Pancreas (tissue), 10 donors: ENCODE results near the gene HIKESHI. TPM values are rescaled to one million over a fixed set of nuclear protein-coding genes. Genes with fewer than 3 reads are reported as not detected.
"Not testable (repeated sequence)": the region's sequence is repeated elsewhere in the genome, so short reads cannot be mapped to it uniquely, and the experiment has no call there.

Experiments
- ATAC-seq, 4 donors: fragments of 200-7000 bp; cut with Tn5 transposase; one replicate each; pipeline versions ENCODE4 v1.8.0 to v1.9.1; 2020; ENCODE audit warnings: mild to moderate bottlenecking in 4 of 4, moderate library complexity in 4 of 4
- DNase-seq, 6 donors: peaks; one replicate each; pipeline ENCODE4 v3.0.0-alpha.2; 2020
- FAIRE-seq: peaks from 2 replicates; lab custom pipeline; 2012; peaks lifted over from hg19 to GRCh38; lab: Jason Lieb, UNC
- H3K27ac ChIP-seq, 4 donors: fragments of 200-600 bp; sonication (generic); 1 replicate in 3 of 4; 2 replicates in 1 of 4; pipeline versions ENCODE4 v1.5.0 to v1.8.0; 2020
- H3K27me3 ChIP-seq, 4 donors: fragments of 200-600 bp; one replicate each; pipeline ENCODE4 v1.8.0; 2021
- H3K36me3 ChIP-seq, 3 donors: fragments of 200-600 bp; sonication (generic) in 1 of 3; one replicate each; pipeline versions ENCODE4 v1.5.0 to v1.8.0; 2020 to 2021
- H3K4me1 ChIP-seq, 3 donors: fragments of 200-600 bp; one replicate each; pipeline ENCODE4 v1.8.0; 2021
- H3K4me3 ChIP-seq, 4 donors: fragments of 200-600 bp; sonication (generic) in 2 of 4; one replicate each; pipeline versions ENCODE4 v1.5.0 to v1.8.0; 2020 to 2021
- H3K9me3 ChIP-seq, 4 donors: fragments of 200-600 bp; one replicate each; pipeline ENCODE4 v1.8.0; 2021
- CTCF ChIP-seq, 4 donors: fragments of 200-600 bp; sonication (generic) in 3 of 4; IDR thresholded peaks; one replicate each; pipeline versions ENCODE4 v1.5.0 to v1.8.0; 2021; ENCODE audit warnings: antibody characterized with exemption in 4 of 4
- WGBS, 2 donors: extraction: QIAGEN DNeasy Blood & Tissue Kit; methylation state at CpG; one replicate each; pipeline ENCODE4 v1.1.7; 2013; 5-methylcytosine and 5-hydroxymethylcytosine counted together
- intact Hi-C, 3 donors: fragments of 100-400 bp; cut with DNase I; formaldehyde crosslinking; loops; one replicate each; pipeline versions ENCODE4 v1.11.1 to v1.14.2; 2022
- polyA plus RNA-seq, 2 donors: library from polyadenylated mRNA; stranded (reverse); fragments of 200-250 nt; gene quantifications; one replicate each; pipeline ENCODE4 v1.2.3, GENCODE V29; 2013
- total RNA-seq, 6 donors: library from RNA; stranded (reverse); fragmentation: NEBNext Ultra II Directional in 4 of 6; extraction: Animal tissue kit (Norgen Biotek cat#: 25700) in 4 of 6; gene quantifications; one replicate each; pipeline versions ENCODE4 v1.2.1 to v1.2.4, GENCODE V29; 2021 to 2023
- donor health status: healthy with polysubstance abuse.
- donor health status: DM: no; HTN: no; CAD: no; lungs with moderate emphysema.
- donor health status: DM: no; HTN: no; CAD: no.
- donor health status: control.
- donor health status: control.
- donor health status: Bipolar disorder and iron deficiency.
- donor health status: DM: yes; HTN: yes; CAD: no.
- donor health status: DM: no; HTN: no; CAD: no.
- donor health status: DM: no; HTN: no; CAD: no.
- donor health status: DM: yes; HTN: yes; CAD: no.

HIKESHI gene
- total and polyA plus RNA-seq, 8 donors, result 7.8 to 22.5 (median 10.7) TPM

DNA sequence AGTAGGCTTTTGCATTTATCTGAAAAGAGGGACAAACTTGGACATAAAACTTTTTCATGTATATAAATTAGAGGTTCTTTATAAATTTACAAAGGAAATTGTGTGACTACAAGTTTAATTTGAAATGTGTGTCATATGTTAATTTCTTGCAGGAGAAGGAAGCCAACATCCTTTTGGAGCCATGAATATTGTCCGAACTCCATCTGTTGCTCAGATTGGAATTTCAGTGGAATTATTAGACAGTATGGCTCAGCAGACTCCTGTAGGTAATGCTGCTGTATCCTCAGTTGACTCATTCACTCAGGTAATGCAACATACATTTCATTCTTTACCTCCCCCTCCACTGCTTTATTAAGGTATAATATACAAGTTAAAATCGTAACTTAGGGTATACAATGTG lies 35.2 kb downstream of the HIKESHI start:
- FAIRE-seq, result no peak
- Histone ChIP-seq H3K27me3 (no peaks in the 10 kb centered on the region), H3K36me3 (peaks cover 0 to 15% (median 0%) of the 10 kb centered on the region in 3 donors), H3K4me1 (no peaks in the 10 kb centered on the region), H3K27ac (no peak overlapping the region), H3K4me3 (no peak overlapping the region), H3K9me3 (no peaks in the 10 kb centered on the region)
- 89 to 95% methylated on average over 2 of the region's 2 CpGs for WGBS, 2 donors
- TF ChIP-seq CTCF (IDR thresholded peaks at IDR 0.05), result no peak
- intact Hi-C loops, result no loop called here
- ATAC-seq, result no peak
- no peak for DNase-seq

- intact Hi-C loops, result no loop called here
- H3K36me3 ChIP-seq, result peaks cover 0 to 15% (median 0%) of the 10 kb centered on the region in 3 donors
- no peak for FAIRE-seq
- no peaks in the 10 kb centered on the region for H3K4me1 ChIP-seq
- ATAC-seq, result no peak
- no peak overlapping the region for H3K27ac ChIP-seq
- H3K27me3 ChIP-seq, result no peaks in the 10 kb centered on the region
- WGBS, 2 donors, result 88 to 96% methylated on average over 3 of the region's 3 CpGs
- DNase-seq, result no peak
- no peak for TF ChIP-seq CTCF (IDR thresholded peaks at IDR 0.05)
- H3K4me3 ChIP-seq, result no peak overlapping the region
- H3K9me3 ChIP-seq, result no peaks in the 10 kb centered on the region
These were observed 39.3 kb downstream of the HIKESHI start for GRCh38 chr11:86341382-86341781.

DNA sequence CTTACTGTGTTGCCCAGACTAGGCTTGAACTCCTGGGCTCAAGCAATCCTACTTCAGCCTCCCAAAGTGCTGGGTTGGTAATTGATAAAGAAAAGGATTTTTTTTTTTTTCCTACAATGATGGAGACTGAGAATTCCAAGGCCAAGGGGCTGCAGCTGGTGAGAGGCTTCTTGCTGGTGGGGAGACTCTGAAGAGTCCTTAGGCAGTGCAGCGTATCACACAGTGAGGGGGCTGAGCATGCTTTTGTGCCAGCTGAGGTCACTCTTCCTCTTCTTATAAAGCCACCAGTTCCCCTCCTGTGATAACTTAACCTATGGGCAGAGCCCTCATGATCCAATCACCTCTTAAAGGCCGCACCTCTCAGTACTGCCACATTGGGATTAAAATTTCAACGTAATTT lies 44.5 kb downstream of the HIKESHI start:
- no peak for TF ChIP-seq CTCF (IDR thresholded peaks at IDR 0.05)
- H3K36me3 ChIP-seq, result peaks cover 0 to 7% (median 0%) of the 10 kb centered on the region in 3 donors
- FAIRE-seq (no peak), ATAC-seq (no peak), DNase-seq (no peak)
- no peak overlapping the region for H3K4me3 ChIP-seq
- no peaks in the 10 kb centered on the region for H3K27me3 ChIP-seq
- H3K27ac ChIP-seq, result no peak overlapping the region
- 94 to 98% methylated on average over 3 of the region's 3 CpGs for WGBS, 2 donors
- H3K4me1 ChIP-seq, result no peaks in the 10 kb centered on the region
- intact Hi-C loops, result no loop called here
- H3K9me3 ChIP-seq, result no peaks in the 10 kb centered on the region

GRCh38 chr11:86355256-86355655 lies 53.2 kb downstream of the HIKESHI start:
- intact Hi-C loops, result no loop called here
- 68 to 81% methylated on average over 4 of the region's 4 CpGs for WGBS, 2 donors

GRCh38 chr11:86357412-86357811 lies 55.4 kb downstream of the HIKESHI start:
- H3K27me3 ChIP-seq, H3K36me3 ChIP-seq, H3K4me1 ChIP-seq, FAIRE-seq, H3K4me3 ChIP-seq, H3K27ac ChIP-seq, ATAC-seq, H3K9me3 ChIP-seq, intact Hi-C loops, DNase-seq: not testable (repeated sequence)
- WGBS, 2 donors, result 75 to 80% methylated on average over 4 of the region's 4 CpGs

More at GRCh38 chr11:86355256-86355655, 53.2 kb downstream of the HIKESHI start:
- no peak overlapping the region for H3K27ac ChIP-seq
- H3K4me3 ChIP-seq, result no peak overlapping the region
- no peak for FAIRE-seq
- H3K9me3 ChIP-seq, result no peaks in the 10 kb centered on the region
- ATAC-seq, result no peak
- H3K27me3 ChIP-seq, result no peaks in the 10 kb centered on the region
- H3K4me1 ChIP-seq, result no peaks in the 10 kb centered on the region
- TF ChIP-seq CTCF (IDR thresholded peaks at IDR 0.05), result no peak
- no peaks in the 10 kb centered on the region for H3K36me3 ChIP-seq
- no peak for DNase-seq
